HL-60 (cell line): ENCODE measurements around the gene EDEM2.

Source experiments
- CTCF ChIP-seq: IDR thresholded peaks from one replicate; pipeline ENCODE4 v1.5.1; 2011; ENCODE audit warnings: low read length, control low read depth, inconsistent platforms; ENCODE audit not compliant: insufficient read depth
- GABPA ChIP-seq: IDR thresholded peaks from 2 replicates; pipeline ENCODE4 v1.6.1; 2012; ENCODE audit warnings: low read depth
- POLR2AphosphoS5 ChIP-seq: IDR thresholded peaks from 2 replicates; pipeline ENCODE4 v1.6.1; 2012; ENCODE audit warnings: low read depth

DNA sequence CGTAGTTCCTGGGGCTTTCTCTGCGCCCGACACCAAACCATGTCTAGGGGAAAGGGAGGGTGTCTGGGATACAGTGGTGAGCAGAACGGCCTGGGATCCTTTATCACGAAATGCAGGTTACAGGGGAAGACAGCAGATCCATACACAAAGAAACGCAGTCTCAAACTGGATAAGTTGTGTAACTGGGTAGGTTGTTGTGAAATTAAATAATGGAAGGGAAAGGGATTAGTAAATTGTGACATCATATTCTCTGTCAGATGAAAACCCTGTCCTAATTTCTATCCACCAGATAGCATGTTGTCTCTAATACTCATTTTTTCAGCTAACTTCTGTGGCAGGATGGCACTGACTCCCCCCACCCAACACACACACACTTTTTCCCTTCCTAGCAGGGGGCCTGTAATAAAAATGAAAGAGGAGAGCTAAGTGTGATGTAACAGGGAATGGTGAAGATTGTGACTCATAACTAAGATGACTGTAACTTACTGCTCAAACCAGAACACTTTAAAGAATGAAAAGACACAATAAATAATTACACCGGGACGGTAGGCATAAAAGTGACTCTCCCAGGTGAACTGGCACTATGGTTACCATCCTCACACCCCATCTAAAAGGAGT lies 53.8 kb downstream of the EDEM2 start:
- TF ChIP-seq CTCF, result no peak
- no peak for TF ChIP-seq POLR2AphosphoS5
- no peak for TF ChIP-seq GABPA
